Ectodermal cell (in vitro differentiated cells): ENCODE results near the gene CCDC144A.
"Not testable (repeated sequence)": the region's sequence is repeated elsewhere in the genome, so short reads cannot be mapped to it uniquely, and the experiment has no call there.

Experiments
- H3K27ac ChIP-seq: 2 replicates; pipeline ENCODE4 v1.7.0; 2013; ENCODE audit warnings: mild to moderate bottlenecking, low read depth, low read length; ENCODE audit not compliant: insufficient read depth, poor library complexity, severe bottlenecking
- H3K27me3 ChIP-seq: 2 replicates; pipeline ENCODE4 v1.7.0; 2013; ENCODE audit warnings: mild to moderate bottlenecking, low read length; ENCODE audit not compliant: insufficient read depth, control insufficient read depth, poor library complexity, severe bottlenecking
- H3K36me3 ChIP-seq: one replicate; pipeline ENCODE4 v1.7.0; 2013; ENCODE audit warnings: low read length; ENCODE audit not compliant: control insufficient read depth, insufficient read depth
- H3K4me1 ChIP-seq: one replicate; pipeline ENCODE4 v1.7.0; 2013; ENCODE audit warnings: low read length; ENCODE audit not compliant: control insufficient read depth, insufficient read depth
- H3K4me3 ChIP-seq: 2 replicates; pipeline ENCODE4 v1.7.0; 2013; ENCODE audit warnings: low read depth, low read length, control low read depth; ENCODE audit not compliant: insufficient read depth
- H3K9me3 ChIP-seq: 2 replicates; pipeline ENCODE4 v1.7.0; 2013; ENCODE audit warnings: mild to moderate bottlenecking, low read length, moderate library complexity; ENCODE audit not compliant: control insufficient read depth
- WGBS, 2 experiments: methylation state at CpG; one replicate each; pipeline ENCODE4 v1.1.7; 2013; ENCODE audit warnings: missing lambda C conversion rate in 2 of 2; 5-methylcytosine and 5-hydroxymethylcytosine counted together

CCDC144A gene

DNA sequence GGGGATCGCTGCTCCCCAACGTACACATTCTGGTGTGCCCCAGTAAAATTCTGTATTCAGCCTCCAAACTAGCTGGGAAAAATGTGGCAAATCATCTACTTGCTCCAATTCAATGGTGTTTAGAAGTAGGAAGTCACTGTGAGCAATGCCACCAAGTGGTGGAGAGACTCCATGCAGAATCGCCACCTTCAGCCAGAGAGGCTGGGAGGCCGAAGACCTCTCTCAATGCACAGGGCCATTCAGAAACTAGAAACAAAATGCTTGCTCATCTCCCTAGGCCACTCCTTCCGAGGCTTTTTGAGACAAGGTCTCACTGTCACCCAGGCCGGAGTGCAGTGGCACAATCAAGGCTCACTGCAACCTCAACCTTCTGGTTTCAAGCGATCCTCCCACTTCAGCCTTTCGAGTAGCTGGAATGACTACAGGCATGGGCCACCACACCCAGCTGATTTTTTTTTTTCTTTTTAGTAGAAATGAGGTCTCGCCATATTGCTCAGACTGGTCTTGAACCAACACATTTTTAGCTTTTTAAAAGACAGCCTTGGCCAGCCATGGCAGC lies 100.4 kb downstream of the CCDC144A start:
- H3K9me3 ChIP-seq, H3K36me3 ChIP-seq, H3K4me1 ChIP-seq, H3K4me3 ChIP-seq, H3K27me3 ChIP-seq, H3K27ac ChIP-seq: not testable (repeated sequence)
- 91 to 96% methylated on average over 7 of the region's 9 CpGs for WGBS, 2 experiments

DNA sequence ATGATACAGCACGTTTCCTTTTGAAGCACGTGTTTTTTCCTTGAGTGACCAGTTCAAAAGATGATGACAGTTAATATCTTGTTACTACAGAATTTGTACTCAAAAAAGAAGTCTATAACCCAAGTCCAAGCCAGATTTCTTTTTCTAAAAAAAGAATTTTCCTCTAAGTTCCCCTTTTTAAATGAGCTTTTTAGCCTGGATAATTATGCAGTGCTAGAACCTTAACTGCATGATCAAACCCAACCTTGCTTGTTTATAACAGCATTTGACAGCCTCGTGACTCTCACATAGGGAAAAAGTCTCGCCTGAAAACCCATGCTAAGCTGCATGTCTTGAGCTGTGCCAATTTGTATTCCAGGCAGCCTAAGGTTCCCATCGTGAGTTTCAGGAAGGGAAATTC lies 104.2 kb downstream of the CCDC144A start:
- not testable (repeated sequence) for H3K27ac ChIP-seq, H3K9me3 ChIP-seq, H3K36me3 ChIP-seq, H3K4me1 ChIP-seq, H3K4me3 ChIP-seq, H3K27me3 ChIP-seq
- whole genome bisulfite sequencing, 2 experiments: 74 to 89% methylated on average over 2 of the region's 5 CpGs

DNA sequence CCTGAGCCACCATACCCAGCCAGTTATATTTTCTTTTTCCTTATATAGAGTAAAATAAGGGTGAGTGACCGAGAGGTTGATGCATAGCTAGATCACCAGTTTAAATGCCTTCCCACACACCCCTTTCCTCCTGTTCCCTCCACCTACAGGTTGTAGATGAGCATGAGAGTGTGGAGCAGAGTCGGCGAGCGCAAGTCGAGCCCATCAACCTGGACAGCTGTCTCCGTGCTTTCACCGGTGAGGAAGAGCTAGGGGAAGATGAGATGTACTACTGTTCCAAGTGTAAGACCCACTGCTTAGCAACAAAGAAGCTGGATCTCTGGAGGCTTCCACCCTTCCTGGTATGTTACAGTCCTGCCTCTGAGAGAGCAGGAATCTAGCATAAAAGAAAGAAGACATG lies 105.9 kb downstream of the CCDC144A start:
- H3K4me3 ChIP-seq, H3K9me3 ChIP-seq, H3K36me3 ChIP-seq, H3K27ac ChIP-seq, H3K27me3 ChIP-seq, H3K4me1 ChIP-seq: not testable (repeated sequence)
- WGBS, 2 experiments: 94 to 100% methylated on average over 6 of the region's 7 CpGs

DNA sequence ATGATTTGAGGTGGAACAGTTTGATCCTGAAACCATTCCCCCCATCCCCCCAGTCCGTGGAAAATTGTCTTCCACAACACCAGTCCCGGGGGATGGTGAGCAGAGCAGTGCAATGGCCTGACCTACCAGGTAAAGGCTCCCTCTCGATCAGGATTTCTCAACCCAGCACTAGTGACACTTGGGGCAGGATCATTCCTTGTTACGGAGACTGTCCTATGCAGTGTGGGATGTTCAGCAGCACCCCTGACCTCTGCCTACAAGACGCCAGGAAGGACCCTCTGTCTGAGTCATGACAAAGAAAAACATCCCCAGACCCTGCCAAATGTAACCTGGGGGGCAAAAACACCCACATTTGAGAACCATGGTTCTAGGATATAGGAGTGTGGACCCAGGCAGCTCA lies 114.8 kb downstream of the CCDC144A start:
- not testable (repeated sequence) for H3K27me3 ChIP-seq, H3K36me3 ChIP-seq, H3K4me1 ChIP-seq, H3K27ac ChIP-seq, H3K4me3 ChIP-seq, H3K9me3 ChIP-seq
- WGBS, 2 experiments: 85% methylated on average over 4 to 5 of the region's 5 CpGs

DNA sequence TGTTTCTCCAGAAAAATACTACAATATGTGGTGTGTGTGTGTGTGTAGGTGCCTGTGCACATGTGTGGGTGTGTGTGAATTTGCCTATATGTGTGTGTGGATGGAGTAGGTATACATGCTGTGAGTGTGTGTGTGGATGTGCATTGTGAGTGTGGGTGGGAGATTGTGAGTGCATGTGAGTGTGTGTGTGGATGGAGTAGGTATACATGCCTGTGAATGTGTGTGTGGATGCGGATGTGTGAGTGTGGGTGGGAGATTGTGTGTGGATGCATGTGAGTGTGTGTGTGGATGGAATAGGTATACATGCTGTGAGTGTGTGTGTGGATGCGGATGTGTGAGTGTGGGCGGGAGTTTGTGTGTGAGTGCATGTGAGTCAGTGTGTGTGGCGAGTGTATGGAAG lies 116.6 kb downstream of the CCDC144A start:
- not testable (repeated sequence) for H3K4me3 ChIP-seq, H3K27me3 ChIP-seq, H3K27ac ChIP-seq, H3K36me3 ChIP-seq, H3K9me3 ChIP-seq, H3K4me1 ChIP-seq
- 93% methylated on average over 3 of the region's 4 CpGs for WGBS, 2 experiments

DNA sequence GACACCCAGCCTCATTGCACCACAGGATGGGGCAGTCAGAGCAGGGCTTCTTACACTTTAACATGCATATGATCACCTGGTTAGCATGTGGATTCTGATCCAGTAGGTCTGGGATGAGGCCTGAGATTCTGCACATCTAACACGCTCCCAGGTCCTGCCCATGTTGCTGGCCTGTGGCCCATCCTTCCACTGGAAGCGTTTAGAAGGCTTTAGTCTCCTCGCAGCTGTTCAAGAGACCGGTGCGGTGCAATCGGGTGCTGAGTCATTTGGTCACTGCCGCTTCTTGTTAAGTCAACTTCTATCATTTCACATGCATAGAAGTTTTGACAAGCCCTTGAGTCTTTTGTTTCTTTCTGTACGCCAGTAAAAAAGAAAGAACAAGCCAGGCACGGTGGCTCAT lies 117.6 kb downstream of the CCDC144A start:
- not testable (repeated sequence) for H3K4me3 ChIP-seq, H3K36me3 ChIP-seq, H3K27ac ChIP-seq, H3K4me1 ChIP-seq, H3K27me3 ChIP-seq, H3K9me3 ChIP-seq
- 88 to 94% methylated on average over 3 to 4 of the region's 9 CpGs for WGBS, 2 experiments

DNA sequence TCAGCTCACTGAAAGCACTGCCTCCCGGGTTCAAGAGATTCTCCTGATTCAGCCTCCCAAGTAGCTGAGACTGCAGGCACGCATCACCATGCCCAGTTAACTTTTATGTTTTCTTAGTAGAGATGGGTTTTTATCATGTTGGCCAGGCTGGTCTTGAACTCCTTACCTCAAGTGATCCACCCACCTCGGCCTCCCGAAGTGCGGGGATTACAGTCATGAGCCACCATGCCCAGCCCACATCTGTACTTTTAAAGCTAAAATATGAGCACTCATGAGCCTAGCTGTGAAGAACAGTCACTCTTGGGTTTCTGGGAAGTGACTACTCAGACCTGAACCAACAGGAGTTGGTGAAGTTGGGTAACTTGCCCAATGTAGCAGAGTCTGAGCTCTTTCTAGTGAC lies 120.2 kb downstream of the CCDC144A start:
- not testable (repeated sequence) for H3K4me3 ChIP-seq, H3K27me3 ChIP-seq, H3K9me3 ChIP-seq, H3K27ac ChIP-seq, H3K4me1 ChIP-seq, H3K36me3 ChIP-seq
- WGBS, 2 experiments: 93 to 100% methylated on average over 1 to 4 of the region's 5 CpGs

DNA sequence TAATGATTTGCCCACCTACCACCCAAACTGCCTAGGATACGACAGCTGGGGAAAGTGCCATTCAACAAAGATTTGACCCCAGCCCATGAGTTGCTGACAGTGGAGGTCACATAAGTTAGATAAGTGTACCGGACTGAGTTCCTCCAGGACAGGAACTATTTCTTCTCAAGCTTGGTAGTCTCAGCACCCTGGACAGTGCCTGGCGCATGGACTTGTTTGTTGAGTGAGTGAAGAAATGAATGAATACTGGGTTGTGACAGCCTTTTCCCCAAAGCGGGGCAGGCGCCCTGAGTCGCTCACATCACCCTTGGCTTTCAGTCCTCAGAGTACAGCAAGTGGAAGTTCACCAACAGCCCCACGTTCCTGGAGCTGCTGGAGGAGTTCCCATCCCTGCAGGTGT lies 122.1 kb downstream of the CCDC144A start:
- not testable (repeated sequence) for H3K4me1 ChIP-seq, H3K9me3 ChIP-seq, H3K36me3 ChIP-seq, H3K27ac ChIP-seq, H3K4me3 ChIP-seq, H3K27me3 ChIP-seq
- WGBS, 2 experiments: 61 to 64% methylated on average over 5 to 6 of the region's 7 CpGs

DNA sequence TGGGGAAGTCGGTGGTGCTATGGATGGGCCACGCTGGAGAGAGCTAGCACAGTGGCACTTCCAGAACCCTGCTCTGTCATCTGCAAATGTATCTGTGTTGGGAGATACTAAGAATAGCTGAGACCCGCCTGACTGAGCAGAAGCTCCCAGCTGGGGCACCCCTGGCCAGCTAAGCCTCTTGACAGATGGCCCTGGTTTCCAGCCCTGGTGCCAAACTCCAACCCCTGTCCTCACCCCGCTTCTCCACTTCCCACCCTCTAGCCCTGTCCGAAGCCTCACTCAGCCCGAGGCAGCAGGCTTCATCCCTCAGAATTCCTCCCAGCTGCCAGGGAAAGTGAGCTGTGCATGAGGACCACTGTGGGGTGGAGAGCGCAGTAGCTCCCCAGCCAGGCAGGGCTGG lies 124.4 kb downstream of the CCDC144A start:
- no peaks in the 10 kb centered on the region for H3K36me3 ChIP-seq
- 92% methylated on average over 7 of the region's 7 CpGs for WGBS, 2 experiments
- no peaks in the 10 kb centered on the region for H3K9me3 ChIP-seq
- H3K4me1 ChIP-seq: no peaks in the 10 kb centered on the region
- H3K4me3 ChIP-seq: no peak overlapping the region
- no peaks in the 10 kb centered on the region for H3K27me3 ChIP-seq
- no peak overlapping the region for H3K27ac ChIP-seq

DNA sequence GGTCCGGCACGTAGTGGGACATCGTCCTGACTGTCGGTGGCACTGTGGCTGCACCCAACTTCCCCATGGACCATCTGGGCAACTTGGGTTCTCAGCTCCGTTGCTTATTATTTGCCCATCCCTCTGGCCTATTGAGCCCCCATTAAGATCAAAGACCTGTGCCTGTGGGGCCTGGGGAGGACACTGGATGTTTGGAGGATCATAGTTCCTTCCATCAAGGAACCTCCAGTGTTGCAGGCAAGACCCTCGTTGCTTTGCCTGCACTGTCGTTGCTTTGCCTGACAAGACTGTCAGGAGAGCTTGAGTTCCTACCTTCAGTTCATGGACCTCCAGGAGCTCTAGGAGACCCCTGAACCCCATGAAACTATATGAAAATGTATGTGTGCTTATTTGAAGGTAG lies 127.2 kb downstream of the CCDC144A start:
- Histone ChIP-seq H3K4me3 (no peak overlapping the region), H3K36me3 (no peaks in the 10 kb centered on the region), H3K27ac (no peak overlapping the region), H3K9me3 (no peaks in the 10 kb centered on the region), H3K27me3 (no peaks in the 10 kb centered on the region), H3K4me1 (no peaks in the 10 kb centered on the region)
- 94 to 95% methylated on average over 7 of the region's 7 CpGs for WGBS, 2 experiments

DNA sequence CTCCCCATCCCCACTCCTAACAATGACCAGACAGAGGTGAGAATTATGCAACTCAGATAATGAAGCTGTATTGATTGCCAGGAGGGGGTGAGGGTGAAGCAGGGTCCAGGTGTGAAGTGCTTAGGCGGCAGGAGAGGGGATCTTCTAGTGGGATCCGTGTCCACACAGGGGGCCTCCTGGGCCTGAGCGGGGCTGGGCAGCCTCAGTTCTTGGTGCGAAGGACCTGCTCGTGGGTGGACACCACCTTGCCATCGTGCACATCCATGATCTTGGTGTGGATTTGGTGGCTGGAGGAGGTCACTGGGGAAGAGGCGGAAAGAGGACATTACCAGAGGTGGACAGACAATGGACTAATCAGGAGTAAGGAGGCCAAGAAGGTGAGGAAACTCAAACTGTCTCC lies 127.9 kb downstream of the CCDC144A start:
- H3K36me3 ChIP-seq, H3K27me3 ChIP-seq, H3K27ac ChIP-seq, H3K4me1 ChIP-seq, H3K4me3 ChIP-seq, H3K9me3 ChIP-seq: not testable (repeated sequence)
- whole genome bisulfite sequencing, 2 experiments: 89 to 94% methylated on average over 7 of the region's 7 CpGs
